Activated CD4-positive, alpha-beta T cell treated with anti-CD3 and anti-CD28 coated beads for 4 hours (primary cell): Measurements from ENCODE around the gene SEPTIN11.
"Not testable (repeated sequence)": the region's sequence is repeated elsewhere in the genome, so short reads cannot be mapped to it uniquely, and the experiment has no call there.

Experiments
- DNase-seq, 2 donors: peaks; one replicate each; pipeline ENCODE4 v3.0.0-alpha.2; 2020

Gene SEPTIN11

GRCh38 chr4:76952656-76953582, 3.4 kb downstream of the SEPTIN11 start:
- no peak for DNase-seq

- DNase-seq = no peak
These were observed 4.4 kb downstream of the SEPTIN11 start for GRCh38 chr4:76953956-76954355.

GRCh38 chr4:76954489-76954888, 4.9 kb downstream of the SEPTIN11 start:
- no peak for DNase-seq

- no peak for DNase-seq
These were observed 5.6 kb downstream of the SEPTIN11 start for GRCh38 chr4:76955182-76955581.

GRCh38 chr4:76957004-76957738, 7.6 kb downstream of the SEPTIN11 start:
- no peak for DNase-seq

DNA sequence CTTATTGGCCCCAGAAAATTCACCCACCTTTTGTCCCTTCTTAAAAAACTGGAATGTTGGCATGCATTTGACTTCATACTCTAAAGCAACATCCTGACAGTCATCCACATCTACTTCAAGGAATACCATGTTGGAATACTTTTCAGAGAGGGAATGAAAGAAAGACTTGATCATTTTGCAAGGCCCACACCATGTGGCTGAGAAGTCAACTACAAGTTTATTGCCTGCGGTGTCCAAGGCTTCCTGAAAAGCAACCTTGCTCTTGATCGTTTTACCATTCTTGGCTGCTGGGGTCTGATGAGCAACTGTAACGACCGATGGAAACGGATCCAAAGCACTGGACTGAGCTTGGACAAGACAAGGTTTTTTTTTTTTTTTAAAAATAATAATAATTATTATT, 9.3 kb downstream of the SEPTIN11 start:
- no peak for DNase-seq

GRCh38 chr4:76960014-76960413, 10.5 kb downstream of the SEPTIN11 start:
- DNase-seq = no peak

DNA sequence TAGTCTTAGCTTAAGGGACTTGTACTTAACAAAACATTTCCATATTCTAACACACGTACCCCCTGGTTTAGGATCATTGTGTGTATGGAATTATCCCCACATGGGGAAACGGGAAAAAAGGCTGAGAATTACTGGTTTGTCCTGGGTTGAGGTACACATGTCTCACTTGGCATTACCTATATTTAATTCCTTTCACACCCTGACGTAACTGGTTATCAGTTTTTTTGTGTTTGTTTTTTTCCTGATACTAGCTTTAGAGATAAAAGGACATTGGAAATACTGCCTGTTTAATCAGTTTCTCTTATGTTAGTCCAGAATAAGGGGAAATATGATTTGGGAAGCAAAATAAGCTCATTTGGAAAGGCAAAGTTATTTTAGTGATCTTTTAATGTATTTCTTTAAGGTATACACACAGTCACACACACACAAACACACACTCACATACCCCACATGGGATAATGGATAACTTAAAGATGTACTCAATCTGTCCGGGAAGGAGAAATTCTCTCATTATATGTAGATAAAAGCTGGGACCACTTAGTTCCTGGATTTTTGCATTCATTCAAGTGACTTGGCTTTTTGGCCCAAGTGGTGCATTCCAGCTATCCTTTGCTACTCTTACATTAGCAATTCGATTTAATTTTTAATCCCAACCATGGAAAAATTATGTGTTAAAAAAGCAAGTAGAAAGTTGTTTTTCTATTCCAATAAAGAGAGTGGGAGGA, 13.0 kb downstream of the SEPTIN11 start:
- no peak for DNase-seq

- no peak for DNase-seq
These were observed 13.7 kb downstream of the SEPTIN11 start for GRCh38 chr4:76963131-76963750.

DNA sequence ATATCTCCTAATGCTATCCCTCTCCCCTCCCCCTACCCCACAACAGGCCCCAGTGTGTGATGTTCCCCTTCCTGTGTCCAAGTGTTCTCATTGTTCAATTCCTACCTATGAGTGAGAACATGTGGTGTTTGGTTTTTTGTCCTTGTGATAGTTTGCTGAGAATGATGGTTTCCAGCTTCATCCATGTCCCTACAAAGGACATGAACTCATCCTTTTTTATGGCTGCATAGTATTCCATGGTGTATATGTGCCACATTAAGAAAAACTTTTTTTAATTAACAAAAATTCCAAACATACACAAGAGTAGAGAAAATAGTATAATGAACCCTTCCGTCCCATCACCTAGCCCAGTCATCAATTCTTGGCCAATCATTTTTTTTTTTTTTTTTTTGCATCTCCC, 14.4 kb downstream of the SEPTIN11 start:
- not testable (repeated sequence) for DNase-seq

DNA sequence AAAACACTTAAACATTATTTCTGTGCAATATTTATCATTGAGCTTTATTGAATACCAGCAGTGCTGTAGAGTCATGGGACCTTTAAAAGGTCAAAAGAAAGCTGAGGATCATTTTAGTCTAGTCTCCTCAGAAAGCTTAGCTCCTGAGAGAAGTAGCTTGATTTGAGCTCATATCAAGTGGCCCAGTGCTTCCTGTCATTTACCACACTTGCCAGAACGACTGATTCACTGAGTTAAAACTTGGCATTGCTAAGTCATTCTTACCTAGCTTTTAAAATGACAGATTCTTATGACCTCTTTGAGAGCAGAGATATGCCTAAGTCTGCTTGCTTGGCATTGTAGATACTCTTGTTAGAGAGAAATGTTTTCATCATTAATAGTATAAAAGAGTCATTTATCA, 15.2 kb downstream of the SEPTIN11 start:
- DNase-seq = no peak

DNA sequence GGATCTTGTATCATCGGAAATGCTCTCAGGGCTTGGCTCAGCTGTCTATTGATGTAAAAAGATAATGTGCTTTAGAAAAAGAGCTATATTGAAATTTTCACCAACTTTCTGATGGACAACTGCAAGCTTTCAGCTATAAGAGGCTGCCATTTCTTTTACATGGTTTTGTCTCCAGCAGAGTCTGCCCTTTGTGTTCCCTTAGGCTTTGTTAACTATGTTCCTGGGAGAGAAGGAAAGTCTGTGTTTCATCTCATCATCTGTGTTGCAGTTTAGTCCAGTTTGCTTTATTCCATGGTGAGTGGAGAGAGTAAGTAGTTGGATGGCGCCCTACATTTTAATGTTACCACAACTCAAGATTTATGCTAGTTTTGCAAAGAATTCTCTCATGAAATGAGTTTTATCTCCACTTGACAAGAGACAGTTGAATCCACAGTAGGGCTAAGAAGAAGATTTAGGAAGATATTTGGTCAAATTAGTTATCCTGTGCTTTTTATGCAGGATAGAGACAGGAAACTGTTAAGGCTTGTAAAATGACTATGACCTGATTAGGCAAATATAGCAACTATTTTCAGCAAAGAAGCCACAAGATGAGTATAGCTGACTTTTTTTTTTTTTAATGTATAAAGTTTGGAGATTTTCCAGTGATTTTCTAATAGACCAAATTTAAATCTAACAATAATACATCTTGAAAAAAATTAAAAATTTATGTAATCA, 16.5 kb downstream of the SEPTIN11 start:
- DNase-seq = no peak

- no peak for DNase-seq
These were observed 19.4 kb downstream of the SEPTIN11 start for GRCh38 chr4:76968937-76969336.

GRCh38 chr4:76969495-76969894, 19.9 kb downstream of the SEPTIN11 start:
- no peak for DNase-seq

GRCh38 chr4:76969941-76970529, 20.5 kb downstream of the SEPTIN11 start:
- no peak for DNase-seq

- no peak for DNase-seq
These were observed 22.8 kb downstream of the SEPTIN11 start for GRCh38 chr4:76972306-76972705.

DNA sequence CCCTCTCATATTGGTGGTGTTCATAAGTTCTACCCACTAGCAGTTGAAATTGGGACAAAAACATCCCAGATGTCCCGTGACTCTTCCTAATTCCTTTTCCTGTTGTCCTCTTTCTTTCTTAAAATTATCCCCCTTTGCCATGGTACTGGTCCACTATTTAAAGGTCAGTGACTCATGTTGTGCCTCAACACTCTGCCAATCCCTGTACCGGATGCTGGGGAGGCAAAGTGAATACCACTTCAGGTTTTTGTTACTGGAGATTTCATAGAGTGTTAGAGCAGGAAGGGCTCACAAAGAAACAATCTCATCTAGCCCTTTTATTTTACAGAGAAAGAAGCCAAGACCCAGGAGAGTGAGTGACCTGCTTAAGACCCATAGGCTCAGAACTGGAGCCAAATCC, 24.6 kb downstream of the SEPTIN11 start:
- DNase-seq = no peak

GRCh38 chr4:76977113-76977512, 27.6 kb downstream of the SEPTIN11 start:
- DNase-seq = no peak

- no peak for DNase-seq
These were observed 28.3 kb downstream of the SEPTIN11 start for GRCh38 chr4:76977736-76978350.

GRCh38 chr4:76979236-76979635, 29.7 kb downstream of the SEPTIN11 start:
- DNase-seq = no peak

GRCh38 chr4:76980261-76980660, 30.7 kb downstream of the SEPTIN11 start:
- DNase-seq = no peak
